NOMO-1 treated with DMSO at 0.1 percent for 48 hours (cell line): ENCODE results near the gene SCGN.

ENCODE experiments used
- DNase-seq: peaks from one replicate; lab custom pipeline; 2025; ENCODE audit not compliant: unreplicated experiment; lab: John Stamatoyannopoulos, UW

The SCGN gene

GRCh38 chr6:25640446-25640845 lies 11.6 kb upstream of the SCGN start:
- no peak for DNase-seq

- no peak for DNase-seq
Measured at GRCh38 chr6:25640891-25641290, 11.1 kb upstream of the SCGN start.

GRCh38 chr6:25641377-25641776 lies 10.6 kb upstream of the SCGN start:
- DNase-seq, result no peak

- no peak for DNase-seq
Measured at GRCh38 chr6:25641940-25642666, 9.9 kb upstream of the SCGN start.

GRCh38 chr6:25642667-25643328 lies 9.2 kb upstream of the SCGN start:
- no peak for DNase-seq

- DNase-seq, result no peak
Measured at GRCh38 chr6:25645916-25646315, 6.1 kb upstream of the SCGN start.

- DNase-seq, result no peak
Measured at GRCh38 chr6:25649611-25650010, 2.4 kb upstream of the SCGN start.

GRCh38 chr6:25655723-25656122 lies 3.7 kb downstream of the SCGN start:
- no peak for DNase-seq

GRCh38 chr6:25659633-25660368 lies 7.8 kb downstream of the SCGN start:
- DNase-seq, result no peak

- peak; percentile 8 for DNase-seq
Measured at GRCh38 chr6:25660512-25660911, 8.5 kb downstream of the SCGN start.

- DNase-seq, result no peak
Measured at GRCh38 chr6:25661129-25661779, 9.2 kb downstream of the SCGN start.

GRCh38 chr6:25665455-25665854 lies 13.4 kb downstream of the SCGN start:
- DNase-seq, result no peak

GRCh38 chr6:25669413-25669812 lies 17.4 kb downstream of the SCGN start:
- no peak for DNase-seq

GRCh38 chr6:25670208-25670607 lies 18.2 kb downstream of the SCGN start:
- DNase-seq, result no peak

- peak; percentile 48 for DNase-seq
Measured at GRCh38 chr6:25670793-25671513, 18.9 kb downstream of the SCGN start.

GRCh38 chr6:25671652-25672051 lies 19.6 kb downstream of the SCGN start:
- DNase-seq, result no peak

- no peak for DNase-seq
Measured at GRCh38 chr6:25675167-25675566, 23.2 kb downstream of the SCGN start.

GRCh38 chr6:25676775-25677174 lies 24.8 kb downstream of the SCGN start:
- no peak for DNase-seq

GRCh38 chr6:25681848-25682247 lies 29.8 kb downstream of the SCGN start:
- DNase-seq, result no peak

- DNase-seq, result peak; percentile 34
Measured at GRCh38 chr6:25682324-25682723, 30.3 kb downstream of the SCGN start.

- DNase-seq, result no peak
Measured at GRCh38 chr6:25684565-25684964, 32.5 kb downstream of the SCGN start.
